ENCODE data around the gene KLHL33.

The KLHL33 gene, protein sequence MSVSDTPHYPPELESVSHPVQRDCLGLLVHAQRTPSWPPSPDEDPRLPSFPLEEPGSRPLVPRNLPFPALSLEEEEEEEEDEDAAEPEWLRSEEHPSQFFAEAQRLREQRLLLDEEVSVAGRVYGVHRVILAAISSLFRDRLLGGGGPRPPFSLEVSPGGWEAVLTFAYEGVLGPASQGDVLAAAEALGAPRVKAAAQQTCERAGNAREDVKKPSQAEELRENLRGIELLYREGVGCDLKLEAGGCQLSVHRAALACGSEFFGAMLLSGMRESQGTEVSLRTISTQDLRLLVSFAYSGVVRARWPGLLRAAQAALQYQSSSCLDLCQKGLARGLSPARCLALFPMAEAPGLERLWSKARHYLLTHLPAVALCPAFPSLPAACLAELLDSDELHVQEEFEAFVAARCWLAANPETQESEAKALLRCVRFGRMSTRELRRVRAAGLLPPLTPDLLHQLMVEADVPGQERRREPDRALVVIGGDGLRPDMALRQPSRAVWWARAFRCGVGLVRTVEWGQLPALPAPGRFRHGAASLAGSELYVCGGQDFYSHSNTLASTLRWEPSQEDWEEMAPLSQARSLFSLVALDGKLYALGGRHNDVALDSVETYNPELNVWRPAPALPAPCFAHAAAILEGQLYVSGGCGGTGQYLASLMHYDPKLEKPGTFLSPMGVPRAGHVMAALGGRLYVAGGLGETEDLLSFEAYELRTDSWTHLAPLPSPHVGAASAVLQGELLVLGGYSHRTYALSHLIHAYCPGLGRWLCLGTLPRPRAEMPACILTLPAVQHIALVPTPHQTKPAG

DNA sequence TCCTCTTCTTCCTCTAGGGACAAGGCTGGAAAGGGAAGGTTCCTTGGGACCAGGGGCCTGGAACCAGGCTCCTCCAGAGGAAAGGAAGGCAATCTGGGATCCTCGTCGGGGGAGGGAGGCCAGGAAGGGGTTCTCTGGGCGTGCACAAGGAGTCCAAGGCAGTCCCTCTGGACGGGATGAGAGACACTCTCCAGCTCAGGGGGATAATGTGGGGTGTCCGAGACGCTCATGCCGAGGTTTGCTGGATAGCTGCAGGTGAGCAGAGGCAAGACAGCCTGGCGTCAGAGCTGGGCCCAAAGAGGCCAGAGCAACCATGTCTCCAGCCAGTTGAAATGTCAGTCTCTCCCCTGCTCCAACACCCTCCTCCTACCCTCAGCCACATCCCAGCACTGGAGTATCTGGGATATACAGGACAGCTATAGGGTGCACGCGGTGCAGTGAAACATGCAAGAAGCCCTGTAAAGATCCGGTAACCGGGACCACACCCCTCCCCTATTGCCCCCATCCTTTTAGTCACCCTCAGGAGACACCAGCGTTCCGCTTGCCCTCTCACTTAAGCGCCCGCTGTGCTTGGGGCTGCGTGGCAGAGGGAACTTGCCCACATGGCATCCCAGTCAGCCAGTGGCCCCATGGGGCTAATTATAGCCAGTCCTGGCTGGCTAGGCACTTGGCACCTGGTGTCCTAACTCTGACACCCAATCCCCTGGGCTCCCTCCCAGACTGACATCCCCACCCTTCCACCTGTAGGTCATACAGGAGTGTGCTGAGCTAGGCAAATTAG is at the start of gene KLHL33:
Gene KLHL33 (minus strand): TSS at position 585 of the 781 bp plus-strand sequence. CDS start 355 bp downstream, at position 230.
- no peak for FAIRE-seq

- FAIRE-seq: no peak
Measured at GRCh38 chr14:20482382-20482781, 46.4 kb upstream of the KLHL33 start.

- no peak for FAIRE-seq
Measured at GRCh38 chr14:20478894-20479293, 42.9 kb upstream of the KLHL33 start.

DNA sequence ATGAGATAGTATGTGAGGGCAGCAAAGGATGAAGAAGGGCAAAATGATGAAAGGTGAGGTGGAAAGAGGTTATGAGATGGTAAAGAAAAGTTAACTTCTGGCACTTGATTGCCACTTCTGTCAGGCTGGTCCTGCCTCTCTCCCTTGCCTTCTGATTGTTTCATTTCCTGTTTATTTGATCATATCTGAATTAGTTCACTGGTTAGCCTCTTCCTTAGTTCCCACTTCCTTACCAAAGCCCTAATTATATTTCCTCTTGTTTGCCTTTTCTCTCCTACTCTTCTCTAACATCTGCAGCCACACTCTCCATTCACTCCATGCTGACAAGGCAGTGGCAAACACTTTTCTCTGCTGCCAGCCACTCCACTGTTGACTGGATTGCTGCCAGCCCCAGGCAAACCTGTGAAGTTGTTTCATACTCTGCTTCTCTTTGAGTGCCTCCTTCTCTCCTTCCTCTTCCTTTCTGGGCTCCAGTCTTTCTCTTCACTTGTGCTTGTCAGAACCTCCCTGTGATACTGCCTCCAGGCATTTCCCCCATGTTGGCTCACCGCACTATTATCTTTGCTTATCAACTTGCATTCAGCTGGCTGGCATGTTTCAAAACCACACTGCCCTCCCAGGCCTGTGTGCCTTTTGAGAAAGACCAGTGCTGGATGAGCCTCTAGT is 41.4 kb upstream of the KLHL33 start:
- FAIRE-seq: no peak

- no peak for FAIRE-seq
Measured at GRCh38 chr14:20476776-20477175, 40.8 kb upstream of the KLHL33 start.

DNA sequence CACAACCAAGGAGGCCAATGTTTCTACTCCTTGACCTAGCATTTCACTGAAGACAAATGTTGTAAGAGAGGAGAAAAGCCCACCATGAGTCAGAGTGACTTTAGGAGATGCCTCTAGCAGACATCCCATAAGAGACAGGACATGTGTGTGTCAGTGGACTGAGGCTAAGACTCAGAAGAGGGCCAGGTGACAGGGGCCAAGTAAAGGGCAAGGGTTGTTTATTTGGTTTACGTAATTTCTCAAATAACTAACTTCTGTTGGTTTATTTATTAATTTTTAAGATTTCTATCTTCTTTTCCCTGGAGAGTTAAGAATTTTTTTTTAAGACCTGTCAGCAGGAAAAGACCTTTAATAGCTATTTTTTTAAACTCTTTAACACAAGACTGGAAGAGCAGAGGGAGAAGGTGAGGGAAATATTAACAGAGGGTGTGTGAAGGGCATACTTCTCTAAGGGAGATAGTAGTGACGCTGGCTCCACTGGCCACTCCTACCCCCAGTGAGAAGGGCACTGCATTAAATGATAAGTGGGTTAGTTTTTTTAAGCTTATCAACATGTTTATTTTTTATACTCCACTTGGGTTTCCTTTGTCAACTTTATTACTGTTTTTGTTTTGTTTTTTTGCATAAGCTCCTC is 36.7 kb upstream of the KLHL33 start:
- FAIRE-seq: no peak

GRCh38 chr14:20470603-20470901 is 34.6 kb upstream of the KLHL33 start:
- FAIRE-seq: no peak

- no peak for FAIRE-seq
Measured at GRCh38 chr14:20469890-20470602, 34.1 kb upstream of the KLHL33 start.

DNA sequence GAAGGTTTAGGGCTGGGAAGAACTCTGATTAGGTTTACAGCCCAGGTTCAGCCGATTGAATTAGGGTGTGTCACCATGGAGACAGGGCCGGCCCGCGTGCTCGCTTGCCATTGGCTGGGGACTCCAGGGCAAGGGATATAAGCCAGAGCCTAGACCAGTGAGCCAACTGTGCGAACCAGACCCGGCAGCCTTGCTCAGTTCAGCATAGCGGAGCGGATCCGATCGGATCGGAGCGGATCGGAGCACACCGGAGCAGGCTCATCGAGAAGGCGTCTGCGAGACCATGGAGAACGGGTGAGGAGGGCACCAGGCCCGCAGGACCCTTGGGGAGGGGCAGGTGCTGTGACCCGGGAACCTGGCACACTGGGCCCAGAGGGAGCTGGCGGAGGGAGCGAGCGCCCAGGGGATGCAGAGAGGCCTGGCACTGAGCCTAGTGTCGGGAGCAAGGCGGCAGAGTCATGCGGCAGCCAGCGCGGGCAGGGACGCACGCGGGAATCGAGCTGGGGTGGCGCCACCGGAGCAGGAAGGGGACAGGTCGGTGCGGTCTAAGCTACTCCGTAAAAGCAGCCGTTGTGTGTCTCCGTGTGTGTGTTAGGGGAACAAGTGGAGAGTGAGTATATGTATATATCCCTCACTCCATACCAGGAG is 33.4 kb upstream of the KLHL33 start, which contains the start of gene PNP:
Gene PNP (plus strand): TSS at position 165 of the 648 bp plus-strand sequence. CDS start 119 bp downstream, at position 284.
- peak; percentile 83 for FAIRE-seq

DNA sequence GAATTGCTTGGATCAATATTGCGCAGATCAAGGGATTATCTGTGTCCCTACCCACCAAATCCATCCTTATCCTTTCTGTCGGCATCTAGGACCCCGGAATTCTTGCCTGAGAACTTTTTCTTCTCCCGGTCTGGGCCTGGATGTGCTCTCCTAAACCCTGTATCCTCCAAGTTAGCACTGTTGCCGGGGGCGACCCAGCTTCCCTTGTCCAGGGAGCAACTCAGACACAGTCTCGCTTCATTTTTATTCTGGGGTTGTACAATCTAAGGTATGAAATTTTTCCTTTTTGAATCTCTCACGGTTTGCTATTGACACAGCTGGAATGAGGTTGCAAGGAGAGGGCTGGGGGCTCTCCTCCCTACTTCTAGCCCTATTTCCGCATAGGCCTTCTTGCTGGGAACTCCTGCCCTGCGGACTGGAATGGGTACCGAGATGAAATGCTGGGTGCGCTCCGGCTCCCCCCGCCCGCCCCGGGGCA is 32.8 kb upstream of the KLHL33 start:
- no peak for FAIRE-seq

DNA sequence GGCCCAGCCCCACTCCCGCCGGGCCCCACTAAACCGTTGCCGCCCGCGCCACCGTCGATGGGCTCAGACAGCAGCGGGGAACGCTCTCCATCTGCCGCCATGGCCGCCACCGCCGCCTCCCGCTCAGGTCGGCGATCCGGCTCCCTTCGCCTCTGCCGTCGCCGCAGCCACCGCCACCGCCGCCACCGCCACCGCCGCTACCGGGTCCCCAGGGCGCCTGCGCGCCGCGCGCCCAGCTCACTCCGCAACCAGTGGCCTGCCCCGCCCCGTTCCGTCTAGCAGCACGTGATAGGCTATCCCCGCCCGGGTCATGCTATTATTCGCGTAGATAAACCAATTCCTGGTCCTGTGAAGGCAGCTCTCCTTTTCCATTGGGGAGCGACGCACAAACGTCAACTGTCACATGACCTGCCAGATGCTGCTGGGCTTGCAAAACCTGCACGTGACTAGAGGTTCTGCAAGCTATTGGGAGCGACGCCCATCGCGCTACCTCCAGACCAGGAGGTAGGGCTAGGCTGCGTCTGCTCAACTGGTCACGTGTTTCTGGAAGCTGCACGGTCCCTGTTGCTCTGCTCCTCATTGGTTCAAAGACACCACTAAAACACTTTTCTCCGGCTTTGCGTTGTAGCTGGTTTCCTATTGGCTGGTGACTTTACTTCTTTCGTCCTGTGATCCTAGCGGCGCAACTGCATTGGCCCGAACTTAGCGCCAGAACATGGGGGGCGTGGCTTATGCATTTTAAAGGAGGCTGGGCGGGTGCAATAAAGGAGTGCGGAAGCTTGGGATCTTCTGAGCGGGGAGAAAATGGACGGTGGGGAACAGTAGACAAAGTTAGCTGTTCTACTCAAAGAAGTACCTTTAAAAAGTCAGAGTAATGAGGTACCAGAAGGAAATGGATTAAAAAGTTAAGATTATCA is 25.5 kb upstream of the KLHL33 start, which contains the start of gene PIP4P1:
Gene PIP4P1 (minus strand): TSS at position 210 of the 917 bp plus-strand sequence. CDS start 109 bp downstream, at position 101.
- FAIRE-seq: peak; percentile 99

DNA sequence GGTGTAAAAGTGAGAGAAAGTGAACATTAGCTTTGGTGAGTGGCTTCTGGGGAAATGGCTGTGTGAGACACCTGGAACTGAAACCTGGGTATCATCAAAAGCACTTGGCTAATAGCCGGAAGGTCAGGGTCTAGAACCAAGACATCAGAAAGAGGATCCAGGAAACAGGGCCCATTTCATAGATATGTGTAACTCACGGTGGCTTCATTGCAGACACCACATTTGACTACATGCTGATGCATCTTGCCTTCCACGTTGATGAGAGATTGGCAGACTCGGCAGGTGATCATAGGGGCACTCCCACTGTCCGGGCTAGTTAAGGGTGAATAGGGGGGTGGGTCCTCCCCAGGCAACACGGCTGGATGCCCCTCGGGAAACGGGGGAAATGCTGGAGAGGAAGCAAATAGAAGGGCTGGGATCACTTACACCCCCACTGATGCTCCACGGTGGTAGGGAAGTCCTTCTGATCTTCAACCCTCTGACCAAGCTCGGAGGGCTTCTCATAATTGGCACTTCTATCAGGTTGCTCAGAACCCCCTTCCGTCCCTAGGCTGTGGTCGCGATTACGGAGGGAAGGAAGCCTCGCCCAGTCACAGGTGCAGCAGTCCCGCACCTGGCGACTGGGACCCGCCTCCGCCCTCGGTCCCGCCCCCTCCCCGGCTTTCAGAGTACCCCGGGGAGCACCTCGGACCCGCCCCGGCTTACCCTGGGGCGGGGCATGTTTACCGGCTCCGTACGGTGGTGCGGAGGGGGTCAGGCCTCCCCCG is 24.7 kb upstream of the KLHL33 start:
- FAIRE-seq: no peak

GRCh38 chr14:20458031-20458789 is 22.2 kb upstream of the KLHL33 start:
- FAIRE-seq: no peak

DNA sequence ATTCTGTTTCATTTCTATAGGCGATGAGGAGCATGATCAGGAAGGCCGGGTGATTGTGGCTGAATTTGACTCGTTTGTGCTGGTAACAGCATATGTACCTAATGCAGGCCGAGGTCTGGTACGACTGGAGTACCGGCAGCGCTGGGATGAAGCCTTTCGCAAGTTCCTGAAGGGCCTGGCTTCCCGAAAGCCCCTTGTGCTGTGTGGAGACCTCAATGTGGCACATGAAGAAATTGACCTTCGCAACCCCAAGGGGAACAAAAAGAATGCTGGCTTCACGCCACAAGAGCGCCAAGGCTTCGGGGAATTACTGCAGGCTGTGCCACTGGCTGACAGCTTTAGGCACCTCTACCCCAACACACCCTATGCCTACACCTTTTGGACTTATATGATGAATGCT is 21.0 kb upstream of the KLHL33 start:
- no peak for FAIRE-seq

DNA sequence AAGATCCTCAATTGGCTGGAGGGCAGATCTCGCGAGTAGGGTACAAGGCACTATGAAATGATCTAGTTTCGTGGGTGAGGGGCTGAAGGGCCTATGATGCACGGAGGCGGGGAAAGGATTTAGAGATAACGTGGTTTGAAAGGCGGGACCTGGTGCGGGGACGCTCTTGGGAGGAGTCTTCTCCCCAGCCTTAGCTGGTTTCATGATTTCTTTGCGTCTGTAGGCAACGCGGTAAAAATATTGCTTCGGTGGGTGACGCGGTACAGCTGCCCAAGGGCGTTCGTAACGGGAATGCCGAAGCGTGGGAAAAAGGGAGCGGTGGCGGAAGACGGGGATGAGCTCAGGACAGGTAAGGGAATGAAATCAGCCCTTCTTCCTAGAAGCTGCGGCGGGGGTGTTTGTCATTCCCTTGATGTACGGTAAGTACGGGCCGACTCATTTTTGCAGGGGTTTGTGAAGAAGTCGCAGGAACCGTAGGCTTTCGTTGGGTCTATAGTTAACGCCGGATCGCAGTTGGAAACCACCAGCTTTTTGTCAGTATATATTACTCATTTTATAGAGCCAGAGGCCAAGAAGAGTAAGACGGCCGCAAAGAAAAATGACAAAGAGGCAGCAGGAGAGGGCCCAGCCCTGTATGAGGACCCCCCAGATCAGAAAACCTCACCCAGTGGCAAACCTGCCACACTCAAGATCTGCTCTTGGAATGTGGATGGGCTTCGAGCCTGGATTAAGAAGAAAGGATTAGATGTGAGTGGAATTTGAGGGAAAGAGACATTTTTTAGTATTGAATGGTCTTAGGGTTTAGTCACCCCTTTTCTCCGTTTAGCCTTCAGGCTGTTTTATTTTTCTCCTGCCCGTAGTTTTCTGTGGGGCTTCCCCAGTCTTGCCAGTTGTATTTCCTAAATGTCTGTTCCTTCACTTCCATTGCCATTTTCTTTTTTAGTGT is 19.7 kb upstream of the KLHL33 start:
- no peak for FAIRE-seq

DNA sequence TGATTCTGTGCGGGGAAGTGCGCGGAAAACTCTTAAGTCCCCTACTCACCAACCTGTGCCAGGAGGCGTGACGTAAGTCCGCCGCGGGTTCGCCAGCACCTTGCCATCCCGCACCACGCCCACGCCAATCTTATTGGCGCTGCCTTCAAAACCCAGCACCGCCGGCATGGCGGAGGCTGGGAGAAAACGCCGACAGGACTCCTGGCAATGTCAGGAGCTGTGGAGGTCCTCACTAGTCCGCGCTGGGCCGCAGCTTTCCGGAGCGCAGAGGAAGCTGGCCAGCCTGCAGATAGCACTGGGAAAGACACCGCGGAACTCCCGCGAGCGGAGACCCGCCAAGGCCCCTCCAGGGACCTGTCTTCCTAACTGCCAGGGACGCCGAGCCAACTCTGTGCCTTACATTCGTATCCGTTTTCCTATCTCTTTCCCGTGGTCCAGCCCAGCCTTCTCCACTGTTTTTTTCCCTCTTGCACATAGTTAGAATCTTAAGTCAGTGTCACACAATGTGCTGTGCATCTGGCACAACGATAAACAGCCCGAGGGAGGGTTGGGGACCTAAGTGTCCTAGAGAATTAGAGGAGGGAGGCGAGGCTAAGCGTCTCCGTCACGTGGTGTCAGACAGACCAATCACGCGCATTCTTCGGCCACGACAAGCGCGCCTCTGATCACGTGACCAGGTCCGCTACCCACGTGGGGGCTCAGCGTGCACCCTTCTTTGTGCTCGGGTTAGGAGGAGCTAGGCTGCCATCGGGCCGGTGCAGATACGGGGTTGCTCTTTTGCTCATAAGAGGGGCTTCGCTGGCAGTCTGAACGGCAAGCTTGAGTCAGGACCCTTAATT is 18.8 kb upstream of the KLHL33 start, which contains the start of the genes APEX1 and OSGEP:
Gene APEX1 (plus strand): TSS at position 711 of the 839 bp plus-strand sequence. CDS start 420 bp downstream, outside the sequence.
Gene OSGEP (minus strand): TSS at position 297 of the 839 bp plus-strand sequence. CDS start 129 bp downstream, at position 168.
- FAIRE-seq: peak; percentile 97
